Tibial nerve (tissue), 4 donors: ENCODE results near the gene RNF207. TPM values are rescaled to one million over a fixed set of nuclear protein-coding genes. Genes with fewer than 3 reads are reported as not detected.

Experiments
- DNase-seq, 2 donors: peaks; one replicate each; pipeline ENCODE4 v3.0.0-alpha.2; 2019; ENCODE audit warnings: low spot score in 2 of 2
- H3K27ac ChIP-seq, 4 donors: fragments of 200-600 bp; sonication (generic) in 3 of 4; one replicate each; pipeline ENCODE4 v1.5.1; 2017 to 2019; ENCODE audit warnings: mild to moderate bottlenecking in 1 of 4
- H3K27me3 ChIP-seq, 2 donors: fragments of 200-600 bp; sonication (generic) in 1 of 2; one replicate each; pipeline versions ENCODE4 v1.5.1 to v1.6.0; 2017 to 2019
- H3K36me3 ChIP-seq, 3 donors: fragments of 200-600 bp; sonication (generic); one replicate each; pipeline ENCODE4 v1.5.1; 2018 to 2019
- H3K4me1 ChIP-seq, 4 donors: fragments of 200-600 bp; sonication (generic) in 3 of 4; one replicate each; pipeline ENCODE4 v1.5.1; 2017 to 2019
- H3K4me3 ChIP-seq, 4 donors: fragments of 200-600 bp; sonication (generic) in 3 of 4; one replicate each; pipeline ENCODE4 v1.5.1; 2017 to 2019; ENCODE audit warnings: mild to moderate bottlenecking in 1 of 4, moderate library complexity in 1 of 4
- H3K9me3 ChIP-seq, 4 donors: fragments of 200-600 bp; sonication (generic) in 3 of 4; one replicate each; pipeline ENCODE4 v1.5.1; 2017 to 2019
- EP300 ChIP-seq, 2 donors: sonication (generic); formaldehyde crosslinking; IDR thresholded peaks; one replicate each; pipeline ENCODE4 v1.6.1; 2017; ENCODE audit warnings: antibody characterized with exemption in 2 of 2, mild to moderate bottlenecking in 1 of 2
- POLR2A ChIP-seq, 2 donors: fragments of 450-650 bp; IDR thresholded peaks; one replicate each; pipeline ENCODE4 v1.6.1; 2017; ENCODE audit warnings: antibody characterized with exemption in 2 of 2, mild to moderate bottlenecking in 2 of 2, moderate library complexity in 2 of 2
- whole genome bisulfite sequencing, 2 donors: methylation state at CpG; one replicate each; pipeline ENCODE4 v1.1.5; 2018; 5-methylcytosine and 5-hydroxymethylcytosine counted together
- total RNA-seq, 4 donors: library from RNA; depleted of rRNA; stranded (reverse); fragments of >200 nt; gene quantifications; one replicate each; pipeline ENCODE4 v1.1.0, GENCODE V29; 2016
- TF ChIP-seq, protein P1 (sequence below), 5 experiments: fragments of 200-600 bp in 3 of 5; fragments of 450-650 bp in 2 of 5; sonication (generic) in 3 of 5; IDR thresholded peaks; one replicate each; pipeline ENCODE4 v1.5.1; 2016 to 2019; ENCODE audit warnings: antibody characterized with exemption in 5 of 5, mild to moderate bottlenecking in 3 of 5, moderate library complexity in 2 of 5

Gene RNF207
- total RNA-seq, 4 donors from 2014 or later, result 22.3 to 128 (median 42.3) TPM

- peaks cover 0 to 53% of the 10 kb centered on the region in 2 donors for H3K27me3 ChIP-seq
- DNase-seq, result no peak
- H3K36me3 ChIP-seq, result no peaks in the 10 kb centered on the region
- no peaks in the 10 kb centered on the region for H3K4me1 ChIP-seq
- no peak overlapping the region for H3K4me3 ChIP-seq
- no peak for TF ChIP-seq EP300 (IDR thresholded peaks at IDR 0.05)
- TF ChIP-seq, protein P1, sequence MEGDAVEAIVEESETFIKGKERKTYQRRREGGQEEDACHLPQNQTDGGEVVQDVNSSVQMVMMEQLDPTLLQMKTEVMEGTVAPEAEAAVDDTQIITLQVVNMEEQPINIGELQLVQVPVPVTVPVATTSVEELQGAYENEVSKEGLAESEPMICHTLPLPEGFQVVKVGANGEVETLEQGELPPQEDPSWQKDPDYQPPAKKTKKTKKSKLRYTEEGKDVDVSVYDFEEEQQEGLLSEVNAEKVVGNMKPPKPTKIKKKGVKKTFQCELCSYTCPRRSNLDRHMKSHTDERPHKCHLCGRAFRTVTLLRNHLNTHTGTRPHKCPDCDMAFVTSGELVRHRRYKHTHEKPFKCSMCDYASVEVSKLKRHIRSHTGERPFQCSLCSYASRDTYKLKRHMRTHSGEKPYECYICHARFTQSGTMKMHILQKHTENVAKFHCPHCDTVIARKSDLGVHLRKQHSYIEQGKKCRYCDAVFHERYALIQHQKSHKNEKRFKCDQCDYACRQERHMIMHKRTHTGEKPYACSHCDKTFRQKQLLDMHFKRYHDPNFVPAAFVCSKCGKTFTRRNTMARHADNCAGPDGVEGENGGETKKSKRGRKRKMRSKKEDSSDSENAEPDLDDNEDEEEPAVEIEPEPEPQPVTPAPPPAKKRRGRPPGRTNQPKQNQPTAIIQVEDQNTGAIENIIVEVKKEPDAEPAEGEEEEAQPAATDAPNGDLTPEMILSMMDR (IDR thresholded peaks at IDR 0.05), result no peak
- no peak for TF ChIP-seq POLR2A (IDR thresholded peaks at IDR 0.05)
- 71 to 78% methylated on average over 15 to 16 of the region's 16 CpGs for WGBS, 2 donors
- H3K27ac ChIP-seq, result no peak overlapping the region
- no peaks in the 10 kb centered on the region for H3K9me3 ChIP-seq
These were observed 35.7 kb upstream of the RNF207 start for GRCh38 chr1:6170116-6170741.

DNA sequence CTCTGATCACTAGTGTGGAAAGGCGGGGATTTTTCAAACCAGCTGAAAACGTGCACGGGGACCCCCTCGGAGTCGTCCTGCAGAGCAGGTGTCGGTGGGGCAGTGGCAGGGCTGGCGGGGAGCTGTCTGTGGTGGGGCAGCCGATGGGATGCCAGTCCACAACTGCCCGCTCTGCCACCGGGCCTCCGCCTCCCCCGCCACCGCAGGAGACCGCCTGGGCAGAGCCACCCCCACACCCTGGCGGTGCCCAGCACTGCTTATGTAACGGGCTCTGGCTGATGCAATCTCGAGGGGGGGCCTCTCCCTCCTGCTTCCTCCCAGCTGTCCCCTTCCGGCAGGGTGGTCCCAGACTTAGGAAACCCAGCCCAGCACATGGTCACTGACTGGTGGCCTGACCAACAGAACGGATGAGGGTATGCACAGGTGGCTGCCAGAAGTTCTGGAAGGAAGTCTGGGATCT lies 35.1 kb upstream of the RNF207 start:
- Histone ChIP-seq H3K9me3 (no peaks in the 10 kb centered on the region), H3K27ac (no peak overlapping the region), H3K36me3 (no peaks in the 10 kb centered on the region), H3K27me3 (peaks cover 0 to 56% of the 10 kb centered on the region in 2 donors), H3K4me3 (no peak overlapping the region), H3K4me1 (no peaks in the 10 kb centered on the region)
- WGBS, 2 donors, result 47 to 63% methylated on average over 15 to 19 of the region's 19 CpGs
- TF ChIP-seq EP300 (IDR thresholded peaks at IDR 0.05), result no peak
- TF ChIP-seq, protein P1 (IDR thresholded peaks at IDR 0.05), result no peak
- no peak for TF ChIP-seq POLR2A (IDR thresholded peaks at IDR 0.05)
- DNase-seq, result no peak

DNA sequence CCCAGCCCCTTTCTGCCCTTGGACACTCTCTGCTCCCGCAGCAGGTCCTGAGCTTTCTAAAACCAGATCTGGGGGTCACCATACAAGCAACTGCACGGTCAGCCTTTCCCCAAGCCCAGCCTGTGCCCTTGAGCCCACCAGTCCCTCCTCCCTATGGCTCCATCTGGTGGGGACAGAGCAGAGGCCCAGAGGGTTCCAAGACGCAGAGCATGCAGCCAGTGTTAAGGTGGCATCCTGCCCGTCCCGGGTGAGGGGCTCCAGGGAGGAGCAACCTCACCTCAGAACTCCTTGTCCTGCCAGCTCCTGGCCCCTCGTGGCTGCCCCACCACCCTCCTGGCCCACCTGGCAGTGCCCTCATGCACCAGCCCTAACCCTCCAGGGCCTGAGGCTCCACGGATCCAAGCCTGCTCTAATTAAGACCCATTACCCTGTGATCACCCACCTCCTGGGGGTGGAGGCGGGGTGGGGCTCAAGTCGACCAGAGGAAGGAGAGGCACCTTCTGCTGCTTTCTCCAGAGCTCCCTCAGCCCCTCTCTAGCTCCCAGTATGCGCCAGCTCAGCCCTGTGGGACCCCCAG lies 34.3 kb upstream of the RNF207 start:
- 43 to 65% methylated on average over 5 to 9 of the region's 10 CpGs for WGBS, 2 donors
- Histone ChIP-seq H3K9me3 (no peaks in the 10 kb centered on the region), H3K27ac (no peak overlapping the region), H3K4me3 (no peak overlapping the region), H3K36me3 (no peaks in the 10 kb centered on the region), H3K4me1 (no peaks in the 10 kb centered on the region), H3K27me3 (peaks cover 0 to 64% of the 10 kb centered on the region in 2 donors)
- no peak for DNase-seq
- TF ChIP-seq EP300 (IDR thresholded peaks at IDR 0.05), result no peak
- no peak for TF ChIP-seq POLR2A (IDR thresholded peaks at IDR 0.05)
- TF ChIP-seq, protein P1 (IDR thresholded peaks at IDR 0.05), result no peak

- Histone ChIP-seq H3K9me3 (no peaks in the 10 kb centered on the region), H3K4me3 (no peak overlapping the region), H3K27ac (no peak overlapping the region), H3K27me3 (peaks cover 1 to 73% of the 10 kb centered on the region in 2 donors), H3K36me3 (no peaks in the 10 kb centered on the region), H3K4me1 (no peaks in the 10 kb centered on the region)
- DNase-seq, result no peak
- 76 to 84% methylated on average over 7 to 9 of the region's 10 CpGs for WGBS, 2 donors
- TF ChIP-seq POLR2A (IDR thresholded peaks at IDR 0.05) (no peak), EP300 (IDR thresholded peaks at IDR 0.05) (no peak)
- TF ChIP-seq, protein P1 (IDR thresholded peaks at IDR 0.05), result no peak
These were observed 33.4 kb upstream of the RNF207 start for GRCh38 chr1:6172549-6172948.

GRCh38 chr1:6174621-6175410 lies 31.1 kb upstream of the RNF207 start:
- no peak for DNase-seq
- TF ChIP-seq, protein P1 (IDR thresholded peaks at IDR 0.05), result no peak
- H3K27me3 ChIP-seq, result peaks cover 5 to 84% of the 10 kb centered on the region in 2 donors

More at GRCh38 chr1:6174621-6175410, 31.1 kb upstream of the RNF207 start:
- Histone ChIP-seq H3K4me3 (no peak overlapping the region), H3K36me3 (no peaks in the 10 kb centered on the region), H3K4me1 (peaks cover 0 to 12% (median 8%) of the 10 kb centered on the region in 4 donors), H3K9me3 (no peaks in the 10 kb centered on the region), H3K27ac (no peak overlapping the region)
- WGBS, 2 donors, result 86 to 94% methylated on average over 5 of the region's 5 CpGs
